NCI-H1694 (cell line): ENCODE measurements around the gene FOXK1.
A peak's percentile ranks its signal among the peaks of the same experiment; 100 is the strongest.

ENCODE experiments used
- DNase-seq: peaks from one replicate; lab custom pipeline; 2025; lab: John Stamatoyannopoulos, UW

The FOXK1 gene

DNA sequence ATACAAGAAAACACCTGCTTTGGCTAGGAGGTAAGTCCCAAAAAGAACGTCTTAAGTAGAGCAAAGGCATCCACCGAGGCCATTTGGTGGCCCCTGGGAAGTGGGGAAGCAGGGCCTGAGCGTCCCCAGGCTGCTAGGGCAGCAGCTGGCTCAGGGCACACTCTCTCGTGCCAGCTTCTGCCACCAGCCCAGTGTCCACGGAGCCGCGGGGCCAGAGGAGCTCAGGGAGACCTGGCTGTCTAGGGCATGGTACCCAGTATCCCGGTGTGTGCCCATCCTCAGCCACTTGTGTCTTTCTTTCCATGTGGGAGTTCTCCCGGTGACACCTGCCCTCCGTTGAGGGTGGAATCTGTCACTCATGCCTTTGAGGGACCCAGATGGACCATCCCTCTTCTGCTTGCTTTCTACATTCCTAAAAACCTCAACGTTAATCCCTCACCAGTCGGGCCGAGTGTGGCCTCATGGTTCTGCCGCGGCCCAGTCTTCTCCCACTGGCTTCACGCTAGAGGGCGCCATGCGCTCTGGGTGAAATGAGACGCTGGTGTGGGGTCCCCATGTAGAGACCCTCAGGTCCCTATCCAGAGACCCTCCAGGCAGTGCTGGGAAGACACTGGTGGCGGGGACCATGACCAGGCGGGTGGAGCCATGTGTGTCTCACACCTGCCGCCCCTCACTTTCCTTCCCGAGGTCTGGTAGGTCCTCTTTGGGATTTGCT lies 83.8 kb downstream of the FOXK1 start:
- no peak for DNase-seq

DNA sequence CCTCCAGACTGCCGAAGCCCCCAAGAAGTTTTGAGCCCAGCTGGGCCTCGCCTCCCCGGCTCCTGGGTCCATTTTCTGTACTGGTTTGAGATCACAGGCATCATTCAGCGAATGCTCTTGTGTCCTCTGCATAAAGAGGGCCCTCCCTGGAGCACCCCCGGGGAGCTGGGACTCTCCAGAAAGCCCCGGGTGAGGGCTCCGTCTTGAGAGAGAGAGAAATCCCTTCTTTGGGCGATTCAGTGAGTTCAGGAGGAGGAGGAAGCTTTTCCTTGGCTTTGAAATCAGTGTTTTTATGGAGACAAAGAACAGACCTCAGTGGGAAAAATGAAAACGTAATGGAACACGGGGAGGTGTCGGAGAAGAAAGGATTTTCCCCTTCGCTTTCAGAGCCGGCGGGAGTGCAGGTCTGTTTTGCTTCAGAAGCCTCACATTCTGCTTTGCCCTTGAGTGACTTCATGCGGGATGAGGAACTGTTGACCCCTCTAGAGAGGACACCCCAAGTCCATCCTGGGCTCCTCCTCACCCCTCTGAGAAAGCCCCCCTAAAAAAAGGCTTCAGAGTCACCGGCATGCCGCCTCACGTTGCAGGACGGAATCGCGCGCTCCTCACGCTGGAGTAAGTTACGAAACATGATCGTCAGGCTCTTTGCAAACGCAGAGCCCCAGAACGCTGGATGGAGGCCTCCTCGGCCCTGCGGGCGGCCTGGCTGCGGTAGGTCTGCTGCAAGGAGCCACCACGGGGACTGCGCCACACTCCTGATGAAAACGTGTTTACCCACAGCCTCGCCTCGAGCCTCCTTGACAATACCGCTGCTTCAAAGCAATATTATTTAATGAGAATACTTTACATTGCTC lies 84.8 kb downstream of the FOXK1 start:
- no peak for DNase-seq

DNA sequence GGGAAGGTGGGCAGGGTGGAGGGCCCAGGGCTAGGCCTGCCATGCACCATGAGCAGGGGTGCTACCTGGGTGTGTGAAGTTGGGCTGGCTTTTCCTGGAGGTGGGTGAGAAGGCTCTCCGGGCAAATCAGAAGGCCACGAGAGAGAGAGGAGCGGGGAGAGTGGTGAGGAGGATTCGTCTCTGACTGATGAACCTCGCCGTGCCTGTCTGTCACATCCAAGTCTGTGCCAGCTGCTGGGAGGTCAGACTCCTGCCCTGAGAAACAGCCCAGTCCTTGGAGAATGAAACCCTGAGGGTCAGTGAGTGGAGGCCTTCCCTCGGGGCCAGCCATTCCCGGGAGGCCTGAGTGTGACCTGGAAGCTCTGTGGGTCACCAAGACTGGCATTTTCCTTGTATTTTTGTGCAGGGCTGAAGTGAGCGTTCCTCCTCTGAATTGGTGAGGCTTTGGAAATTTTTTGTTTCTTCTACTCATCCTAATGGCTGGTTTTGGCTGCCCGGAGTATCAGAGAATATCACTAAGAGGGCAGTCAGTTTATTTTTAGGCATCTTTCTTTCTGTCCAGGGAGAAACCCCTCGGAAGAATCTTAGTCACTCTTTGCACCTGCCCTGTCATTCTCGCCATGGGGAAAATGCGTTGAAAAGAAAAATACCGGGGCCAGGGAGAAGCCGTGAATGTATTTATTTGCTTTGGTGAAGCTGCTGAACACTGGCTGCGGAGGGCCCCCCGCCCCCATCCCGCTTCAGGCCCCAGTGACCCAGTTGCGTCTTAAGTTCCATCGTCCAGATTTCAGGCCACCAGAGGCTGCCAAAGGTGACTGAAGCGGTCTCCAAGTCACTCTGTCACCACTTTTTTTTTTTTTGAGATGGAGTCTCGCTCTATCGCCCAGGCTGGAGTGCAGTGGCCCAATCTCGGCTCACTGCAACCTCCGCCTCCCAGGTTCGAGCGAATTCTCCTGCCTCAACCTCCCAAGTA lies 86.8 kb downstream of the FOXK1 start:
- DNase-seq: no peak

DNA sequence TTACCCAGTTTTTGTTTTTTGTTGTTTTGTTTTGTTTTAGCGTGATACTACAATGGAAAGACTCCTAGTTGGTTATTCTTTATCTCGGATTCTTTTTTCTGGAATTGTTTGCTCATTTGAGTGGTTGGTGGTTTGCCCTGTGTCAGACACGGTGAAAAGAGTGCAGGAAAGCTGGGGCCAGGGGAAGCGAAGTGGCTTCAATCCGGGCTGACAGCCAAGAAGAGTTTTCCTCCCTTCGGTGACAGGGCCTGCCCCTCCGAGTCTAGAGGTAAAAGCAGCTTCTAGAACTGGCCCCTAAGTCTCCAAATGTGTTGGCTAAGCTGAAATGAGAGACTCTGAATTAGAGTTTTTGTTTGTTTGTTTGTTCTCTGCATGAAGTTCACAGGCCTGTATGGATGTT lies 87.7 kb downstream of the FOXK1 start:
- DNase-seq: no peak

DNA sequence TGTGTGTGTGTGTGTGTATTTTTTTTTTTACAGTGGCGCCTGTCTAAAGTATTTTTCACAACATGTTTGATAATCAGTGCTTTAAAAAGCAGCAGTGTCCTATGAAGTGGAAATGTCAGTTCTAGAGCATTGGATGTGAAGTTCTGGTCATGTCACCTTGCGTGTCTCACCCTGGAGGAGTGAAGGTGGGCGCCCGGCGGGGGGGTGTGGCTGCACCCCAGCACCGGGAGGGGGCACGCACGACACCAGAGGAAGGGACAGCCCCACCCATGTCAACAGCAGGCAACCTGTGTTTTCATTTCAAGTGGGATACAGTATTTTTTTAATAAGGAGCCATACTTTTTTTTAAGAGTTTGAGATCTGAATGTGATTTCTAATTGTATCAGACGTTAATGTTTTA lies 88.8 kb downstream of the FOXK1 start:
- DNase-seq: no peak

DNA sequence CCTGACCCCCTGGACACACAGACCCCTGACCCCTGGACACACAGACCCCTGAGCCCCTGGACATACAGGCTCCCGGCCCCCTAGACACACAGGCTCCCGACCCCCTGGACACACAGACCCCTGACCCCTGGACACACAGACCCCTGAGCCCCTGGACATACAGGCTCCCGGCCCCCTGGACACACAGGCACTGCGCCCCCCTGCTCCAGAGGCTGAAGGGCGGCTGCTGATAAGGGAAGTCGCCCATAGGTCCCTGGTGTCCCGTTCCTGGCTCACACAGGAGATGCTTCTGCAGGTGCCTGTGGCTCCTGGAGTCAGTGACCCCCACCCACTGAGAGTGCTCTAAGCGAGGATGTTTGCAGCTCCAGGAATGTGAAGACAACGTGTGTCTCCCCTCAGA lies 89.6 kb downstream of the FOXK1 start:
- DNase-seq: no peak

DNA sequence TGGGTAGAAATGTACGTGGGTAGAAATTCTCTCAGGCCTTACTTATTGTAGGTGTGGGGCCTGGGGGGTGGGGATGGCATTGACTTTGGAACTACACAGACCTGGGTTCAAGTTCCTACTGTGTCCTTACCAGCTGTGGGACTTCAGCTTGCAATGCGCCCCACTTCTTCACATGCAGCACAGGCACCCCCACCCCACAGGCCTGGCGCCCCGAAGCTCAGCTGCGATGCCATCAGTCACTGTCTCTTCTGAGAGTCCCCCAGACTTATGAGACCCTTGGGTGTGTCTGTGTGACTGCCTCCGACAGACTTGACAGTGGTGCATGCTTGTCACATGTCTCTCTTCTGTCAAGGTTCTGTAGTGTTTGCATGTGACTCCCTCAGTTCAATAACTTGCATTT lies 90.2 kb downstream of the FOXK1 start:
- DNase-seq: no peak

DNA sequence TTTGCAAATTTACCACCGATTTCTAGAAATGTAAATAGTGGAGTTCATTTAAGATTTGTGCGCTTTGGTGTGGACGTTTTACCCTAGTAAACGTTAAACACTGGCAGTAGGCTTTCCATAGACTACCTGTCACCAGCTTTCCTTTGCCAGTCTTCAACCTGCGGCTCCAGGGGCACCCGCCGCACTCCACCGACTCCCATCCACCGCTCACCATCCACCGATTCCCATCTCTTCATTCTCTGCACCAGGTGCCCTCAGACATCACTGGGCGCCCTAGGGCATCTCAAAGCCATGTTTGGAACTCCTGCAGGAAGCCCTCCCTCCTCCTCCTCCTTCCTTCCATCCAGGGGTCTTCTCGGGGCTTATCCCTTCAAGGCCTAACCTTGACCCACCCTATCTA lies 91.9 kb downstream of the FOXK1 start:
- DNase-seq: no peak

DNA sequence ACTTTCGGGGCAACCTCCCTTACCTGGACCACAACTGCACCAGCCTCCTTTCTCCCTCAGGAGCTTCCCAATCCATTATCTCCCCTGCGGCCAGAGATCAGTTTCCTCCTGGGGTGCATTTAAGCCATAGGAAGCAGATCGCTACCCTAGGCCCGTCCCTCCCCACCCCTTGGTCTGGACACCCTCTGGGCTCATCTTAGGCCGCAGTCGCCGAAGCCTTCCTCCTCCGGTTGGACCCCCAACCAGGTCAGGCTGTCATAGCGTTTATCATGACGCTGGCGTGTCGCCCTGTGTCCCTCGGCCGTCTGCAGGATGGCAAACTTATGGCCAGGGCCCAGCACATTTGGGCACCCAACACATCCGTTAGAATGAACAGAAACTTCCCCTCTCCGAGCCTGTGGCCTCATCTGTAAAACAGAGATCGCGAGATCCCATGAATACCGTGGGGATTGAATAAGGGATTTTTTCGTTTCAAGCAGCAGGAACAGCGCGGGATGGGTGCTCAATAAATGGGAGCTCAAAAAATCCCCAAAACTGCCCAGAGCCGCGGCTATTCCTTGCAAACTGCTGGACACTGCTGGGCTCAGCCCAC lies 92.7 kb downstream of the FOXK1 start:
- DNase-seq: no peak

DNA sequence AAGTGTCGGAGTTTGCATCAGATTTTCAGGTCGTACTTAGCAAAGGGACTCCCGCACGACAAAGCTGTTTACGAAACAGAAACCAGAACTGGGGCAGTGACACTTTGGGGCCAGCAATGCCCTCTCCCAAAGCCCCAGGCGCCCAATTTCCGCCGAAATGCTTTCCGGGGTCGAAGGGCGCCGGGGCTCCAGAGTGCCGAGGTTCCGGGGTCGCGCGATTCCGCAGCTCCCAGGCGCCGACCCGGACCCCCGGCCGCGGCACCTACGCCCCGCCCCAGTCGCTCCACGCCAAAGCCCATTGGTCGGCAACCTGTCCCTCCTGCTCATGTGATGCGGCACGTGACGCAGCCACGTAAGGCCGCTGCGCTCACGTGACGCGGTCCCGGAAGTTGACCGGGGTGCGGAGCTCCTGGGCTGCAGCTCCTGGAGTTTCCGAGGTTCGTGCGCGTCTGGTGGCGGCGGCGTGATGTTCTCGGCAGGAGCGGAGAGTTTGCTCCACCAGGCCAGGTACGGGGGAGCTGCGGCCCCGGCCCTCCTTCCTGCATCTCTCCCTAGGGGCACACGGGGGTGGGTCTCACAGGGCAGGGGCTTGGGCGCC lies 93.3 kb downstream of the FOXK1 start, which contains the start of gene AP5Z1:
Gene AP5Z1 (plus strand): TSS at position 374 of the 598 bp plus-strand sequence. CDS start 93 bp downstream, at position 467.
- peak; percentile 85 for DNase-seq

DNA sequence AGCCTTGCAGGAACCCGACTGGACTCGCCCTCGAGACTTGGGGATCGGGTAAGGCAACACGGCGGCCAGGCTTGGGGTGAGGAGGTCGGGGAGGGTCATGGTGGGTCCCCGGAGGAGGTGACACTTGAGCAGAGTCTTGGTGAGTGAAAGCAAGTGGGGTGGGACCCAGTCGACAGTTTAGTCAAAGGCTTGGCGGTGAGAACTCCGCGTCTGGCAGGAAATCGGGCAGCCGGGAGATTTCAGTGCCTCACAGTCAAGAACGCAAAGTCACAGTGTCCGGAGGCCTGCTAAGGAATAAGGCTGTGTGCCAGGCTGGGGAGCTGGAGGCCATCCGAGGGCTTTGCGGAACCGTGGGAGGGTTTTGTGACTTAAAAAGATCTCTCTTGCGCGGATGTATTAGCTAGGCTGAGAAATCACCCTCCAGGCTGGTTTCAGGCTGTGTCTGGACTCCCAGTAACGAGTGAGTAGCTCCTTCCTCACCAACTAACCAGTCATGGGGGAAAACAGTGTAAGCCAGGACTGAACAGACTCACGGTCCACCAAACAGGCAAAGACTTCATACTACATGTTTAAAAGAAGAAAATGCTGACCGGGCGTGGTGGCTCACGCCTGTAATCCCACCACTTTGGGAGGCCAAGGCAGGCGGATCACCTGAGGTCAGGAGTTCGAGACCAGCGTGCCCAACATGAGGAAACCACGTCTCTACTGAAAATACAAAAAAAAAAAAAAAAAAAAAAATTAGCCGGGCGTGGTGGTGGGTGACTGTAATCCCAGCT lies 93.9 kb downstream of the FOXK1 start:
- DNase-seq: no peak

DNA sequence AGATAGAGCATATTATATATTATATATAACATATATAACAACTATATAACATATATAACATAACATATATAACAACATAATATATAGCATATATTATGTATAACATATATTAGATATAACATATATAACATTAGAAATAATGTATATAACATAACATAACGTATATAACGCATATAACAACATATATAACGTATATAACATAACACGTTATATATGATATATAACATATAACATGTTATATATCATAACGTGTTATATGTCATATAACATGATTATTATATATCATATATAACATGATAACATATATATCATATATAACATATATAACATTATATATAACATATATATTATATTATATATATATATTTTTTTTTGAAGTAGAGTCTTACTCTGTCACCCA lies 97.0 kb downstream of the FOXK1 start:
- DNase-seq: no peak

DNA sequence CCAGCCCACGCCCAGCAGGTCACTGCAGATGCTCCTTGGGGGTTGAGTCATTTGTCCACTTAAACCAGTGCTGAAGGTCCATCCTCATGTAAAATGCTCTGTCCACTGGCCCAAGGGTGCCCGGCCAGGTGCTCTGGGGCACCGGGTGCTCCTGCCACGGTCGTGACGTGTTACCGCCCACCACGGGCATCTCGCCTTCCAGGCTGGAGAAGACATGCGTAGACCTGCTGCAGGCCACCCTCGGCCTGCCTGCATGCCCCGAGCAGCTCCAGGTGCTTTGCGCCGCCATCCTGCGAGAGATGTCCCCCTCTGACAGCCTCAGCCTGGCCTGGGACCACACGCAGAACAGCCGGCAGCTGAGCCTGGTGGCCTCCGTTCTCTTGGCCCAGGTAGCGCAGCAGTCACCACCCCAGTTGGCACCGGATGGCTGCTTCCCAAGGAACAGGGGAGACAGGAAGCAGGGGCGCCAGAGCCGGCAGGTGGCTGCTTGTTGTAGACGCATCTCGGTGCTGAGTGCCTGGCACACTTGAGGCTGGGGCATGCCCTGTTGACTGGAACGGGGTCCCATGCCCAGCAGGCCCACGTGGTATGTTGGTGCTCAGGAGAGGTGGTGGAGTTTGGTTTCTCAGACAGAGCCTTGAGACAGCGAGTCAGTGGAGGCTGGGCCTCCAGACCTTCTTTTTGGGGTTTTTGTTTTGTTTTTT lies 99.4 kb downstream of the FOXK1 start:
- no peak for DNase-seq

DNA sequence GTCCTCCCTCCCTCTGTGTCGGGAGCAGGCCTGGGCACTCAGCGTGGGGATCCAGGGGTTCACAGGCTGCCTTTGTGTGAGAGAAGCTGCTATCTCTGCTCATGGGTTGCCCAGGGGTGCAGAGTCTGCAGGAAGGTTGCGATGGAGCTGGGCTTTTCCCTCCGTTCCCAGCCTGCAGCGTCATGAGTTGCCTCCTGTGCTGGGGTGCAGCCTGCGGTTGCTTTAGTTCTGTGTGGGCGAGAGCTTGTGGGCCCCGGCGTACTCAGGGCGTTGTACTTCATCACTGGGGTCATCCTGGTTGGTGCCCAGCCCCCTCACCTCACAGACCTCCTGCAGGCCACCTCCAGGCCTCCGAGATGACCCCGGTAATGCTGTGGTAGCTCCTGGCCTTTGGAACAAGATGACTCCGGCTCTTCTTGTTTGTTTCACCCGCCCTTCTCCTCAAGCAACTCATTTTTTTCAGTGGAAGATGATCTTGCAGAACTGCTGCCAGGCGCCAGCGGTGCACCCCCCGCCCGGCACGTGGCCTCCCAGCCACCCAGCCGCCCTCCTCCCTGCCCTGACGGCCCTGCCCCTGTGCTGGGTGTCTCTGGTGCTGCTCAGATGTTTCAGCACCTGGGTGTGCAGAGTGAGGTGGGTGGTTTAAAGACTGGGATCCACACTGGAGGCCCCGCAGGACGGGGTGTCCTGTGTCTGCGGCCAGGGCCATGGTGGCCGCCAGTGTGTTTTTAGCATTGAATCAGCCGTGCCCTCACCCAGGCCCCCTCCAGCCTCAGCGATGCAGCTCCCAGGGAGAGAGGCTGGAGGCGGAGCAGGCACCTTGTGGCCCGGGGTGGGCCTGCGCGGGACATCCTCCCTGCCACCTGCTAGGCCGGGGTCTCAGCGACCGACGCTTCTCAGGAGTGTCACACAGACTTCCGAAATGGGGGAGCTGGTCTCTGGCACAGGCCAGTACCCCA lies 100.5 kb downstream of the FOXK1 start:
- DNase-seq: no peak

DNA sequence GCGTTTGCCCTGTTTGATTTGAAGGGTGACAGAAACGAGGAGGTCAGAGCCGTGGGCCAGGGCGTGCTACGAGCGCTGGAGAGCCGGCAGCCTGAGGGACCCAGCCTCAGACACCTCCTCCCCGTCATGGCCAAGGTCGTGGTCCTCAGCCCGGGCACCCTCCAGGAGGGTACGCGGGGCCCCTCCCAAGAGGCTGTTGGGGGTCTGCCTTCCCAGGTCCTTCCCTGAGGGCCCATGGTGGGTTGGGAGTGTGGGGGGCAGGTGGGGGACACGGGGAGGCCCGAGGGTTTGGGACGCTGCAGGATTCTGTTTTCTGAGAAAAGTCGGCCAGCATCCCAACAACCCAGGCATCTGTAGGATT lies 101.2 kb downstream of the FOXK1 start:
- no peak for DNase-seq

DNA sequence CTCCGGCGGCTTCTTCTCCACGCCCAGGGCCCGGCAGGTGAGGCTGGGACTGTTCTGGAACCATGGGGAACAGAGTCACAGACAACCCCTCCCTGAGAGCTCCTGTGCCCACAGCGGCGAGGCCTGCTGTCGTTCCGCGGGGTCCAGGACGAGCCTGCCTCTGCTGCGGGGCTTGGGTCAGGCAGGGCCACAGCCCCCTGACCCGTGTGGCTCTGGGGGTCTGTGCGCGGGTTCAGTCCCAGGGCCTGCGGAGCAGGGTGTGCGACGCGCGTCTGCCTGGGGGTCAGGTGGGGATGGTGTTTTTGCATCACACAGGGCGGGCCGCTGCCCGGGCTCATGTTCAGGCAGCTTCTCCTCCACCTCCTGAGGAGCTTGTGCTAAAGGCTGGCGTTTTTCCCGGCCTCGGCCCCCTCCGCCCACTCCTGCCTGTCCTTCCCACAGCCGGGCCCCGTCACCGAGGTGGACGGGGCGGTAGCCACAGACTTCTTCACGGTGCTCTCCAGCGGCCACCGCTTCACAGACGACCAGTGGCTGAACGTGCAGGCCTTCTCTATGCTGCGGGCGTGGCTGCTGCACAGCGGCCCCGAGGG lies 101.8 kb downstream of the FOXK1 start:
- DNase-seq: no peak

DNA sequence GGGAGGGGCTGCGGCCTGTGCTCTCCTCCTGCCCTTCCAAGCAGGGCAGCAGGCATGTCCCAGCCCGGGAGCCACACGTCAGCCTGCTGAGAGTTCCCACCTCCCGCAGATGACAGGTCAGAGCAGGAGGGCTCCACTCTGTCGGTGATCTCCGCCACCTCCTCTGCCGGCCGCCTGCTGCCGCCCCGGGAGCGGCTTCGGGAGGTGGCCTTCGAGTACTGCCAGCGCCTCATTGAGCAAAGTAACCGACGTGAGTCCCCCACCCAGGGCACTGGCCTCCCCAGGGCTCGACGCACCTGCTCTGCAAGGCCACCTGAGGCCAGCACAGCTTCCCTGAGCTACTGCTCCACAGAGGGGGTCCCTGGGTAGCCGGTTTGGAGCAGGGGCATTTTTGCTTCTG lies 102.7 kb downstream of the FOXK1 start:
- DNase-seq: no peak

DNA sequence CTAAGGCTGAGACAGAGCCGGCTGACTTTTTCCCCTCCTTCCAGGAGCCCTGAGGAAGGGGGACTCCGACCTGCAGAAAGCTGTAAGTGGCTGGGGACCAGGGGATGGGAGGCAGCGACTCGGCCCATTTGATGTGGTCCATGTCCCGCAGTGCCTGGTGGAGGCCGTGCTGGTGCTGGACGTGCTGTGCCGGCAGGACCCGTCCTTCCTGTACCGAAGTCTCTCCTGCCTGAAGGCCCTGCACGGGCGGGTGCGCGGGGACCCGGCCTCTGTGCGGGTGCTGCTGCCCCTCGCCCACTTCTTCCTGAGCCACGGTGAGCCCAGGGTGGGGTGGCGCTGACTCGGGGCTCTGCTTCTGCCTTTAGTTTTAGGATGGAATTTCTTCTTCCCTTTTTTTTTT lies 103.3 kb downstream of the FOXK1 start:
- DNase-seq: no peak

DNA sequence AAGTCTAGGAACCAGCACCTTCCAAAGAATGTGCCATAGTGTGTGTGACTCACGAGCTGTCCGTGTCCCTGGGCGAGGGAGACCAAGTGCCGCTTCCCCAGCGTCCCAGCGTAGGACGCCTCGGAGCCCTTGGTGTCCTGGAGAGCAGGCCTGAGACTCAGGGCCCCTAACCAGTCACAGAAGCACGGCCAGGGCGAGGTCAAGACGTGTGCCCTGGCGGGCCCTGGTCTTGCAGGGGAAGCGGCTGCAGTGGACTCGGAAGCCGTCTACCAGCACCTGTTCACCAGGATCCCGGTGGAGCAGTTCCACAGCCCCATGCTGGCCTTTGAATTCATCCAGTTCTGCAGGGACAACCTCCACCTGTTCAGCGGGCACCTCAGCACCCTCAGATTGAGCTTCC lies 103.9 kb downstream of the FOXK1 start:
- no peak for DNase-seq
